OCI-M2 (cell line): ENCODE data around the gene COQ9.
"Not testable (repeated sequence)": the region's sequence is repeated elsewhere in the genome, so short reads cannot be mapped to it uniquely, and the experiment has no call there.

Experiments used
- DNase-seq: peaks from one replicate; lab custom pipeline; 2025; ENCODE audit not compliant: unreplicated experiment; lab: John Stamatoyannopoulos, UW

The COQ9 gene

DNA sequence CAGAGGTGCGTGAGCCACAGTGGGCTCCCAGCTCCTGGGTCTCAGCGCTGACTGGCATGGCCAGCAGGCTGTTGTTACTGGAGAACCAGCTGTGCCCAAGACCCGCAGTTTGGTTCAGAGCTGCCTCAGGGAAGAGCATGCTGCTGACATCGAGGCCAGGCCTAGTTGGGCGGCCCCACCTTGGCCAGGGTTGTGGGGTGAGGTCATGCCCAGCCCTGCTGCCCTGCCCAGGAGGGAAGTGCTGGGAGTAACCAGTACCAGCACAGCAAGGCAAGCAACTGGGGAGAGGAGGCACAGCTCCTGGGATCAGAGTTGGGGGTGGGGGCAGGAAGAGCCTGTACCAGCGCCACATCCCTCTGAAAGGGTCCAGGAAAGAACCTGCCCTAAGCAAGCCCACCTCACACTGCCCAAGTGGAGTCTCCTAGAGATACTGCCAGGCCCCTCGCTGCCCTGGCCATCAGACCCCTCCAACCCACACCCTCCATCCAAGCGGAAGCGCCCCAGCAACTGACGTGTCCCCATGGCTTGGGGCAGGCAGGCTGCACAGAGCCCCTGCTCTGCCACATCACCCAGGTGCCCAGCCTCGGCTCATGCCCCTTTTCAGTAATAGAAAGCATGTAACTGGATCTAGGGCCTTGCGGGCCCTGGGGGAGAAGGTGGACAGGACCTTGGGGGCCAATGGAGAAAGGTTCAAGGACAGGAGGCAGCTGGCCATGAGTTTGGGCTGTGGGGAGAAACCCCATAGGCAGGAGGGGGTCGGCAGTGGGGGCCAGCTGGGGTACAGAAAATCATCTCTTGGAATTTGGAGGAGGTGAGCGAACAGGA, 38.0 kb downstream of the COQ9 start:
- DNase-seq, result no peak

DNA sequence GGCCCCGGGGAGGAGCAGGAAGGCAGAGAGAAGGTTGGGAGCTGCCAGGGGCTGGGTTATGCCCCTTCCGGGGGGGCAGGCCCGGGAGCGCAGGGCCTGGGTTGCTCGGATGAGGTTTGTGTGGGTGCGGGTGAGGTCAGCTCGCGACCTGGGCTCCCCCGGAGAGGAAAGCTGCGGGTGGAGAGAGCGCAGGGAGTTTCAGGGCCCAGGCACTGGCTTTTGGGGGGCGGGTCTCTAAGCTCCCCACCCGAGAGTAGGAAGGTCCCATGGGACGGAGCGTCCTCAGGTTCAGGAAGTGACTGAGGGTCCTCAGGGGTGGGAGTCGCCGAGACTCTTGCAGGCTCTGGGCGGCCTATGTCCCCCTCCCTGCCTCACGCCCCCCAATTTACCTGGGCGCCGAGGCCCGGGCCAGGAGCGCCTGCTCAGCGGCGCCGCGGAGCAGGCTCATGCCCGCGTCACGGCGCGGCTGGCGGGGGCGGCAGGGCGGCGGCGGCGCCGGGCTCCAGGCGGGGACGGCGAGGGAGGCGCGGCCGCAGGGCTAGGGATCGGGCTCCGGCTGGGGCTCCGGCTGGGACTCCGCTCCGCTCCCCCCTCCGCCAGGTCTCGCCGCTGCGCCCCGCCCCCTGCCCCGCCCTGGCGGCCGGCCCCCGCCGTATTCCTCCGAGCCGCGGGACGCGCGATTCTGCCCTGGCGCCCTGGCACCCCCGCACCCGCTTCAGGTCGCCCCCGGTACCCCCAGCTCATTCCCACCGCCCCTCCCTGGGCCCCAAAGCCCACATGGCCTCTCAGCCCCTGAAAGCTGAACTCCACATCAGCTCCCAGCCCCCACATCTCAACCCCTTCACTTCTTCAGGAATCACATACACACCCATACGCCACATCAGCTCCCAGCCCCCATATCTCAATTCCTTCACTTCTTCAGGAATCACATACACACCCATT, 38.9 kb downstream of the COQ9 start, which contains the start of gene DOK4:
TSS of gene DOK4 (minus strand) at position 578 of the 942 bp plus-strand sequence. CDS start 6,986 bp downstream, outside the sequence.
- no peak for DNase-seq

DNA sequence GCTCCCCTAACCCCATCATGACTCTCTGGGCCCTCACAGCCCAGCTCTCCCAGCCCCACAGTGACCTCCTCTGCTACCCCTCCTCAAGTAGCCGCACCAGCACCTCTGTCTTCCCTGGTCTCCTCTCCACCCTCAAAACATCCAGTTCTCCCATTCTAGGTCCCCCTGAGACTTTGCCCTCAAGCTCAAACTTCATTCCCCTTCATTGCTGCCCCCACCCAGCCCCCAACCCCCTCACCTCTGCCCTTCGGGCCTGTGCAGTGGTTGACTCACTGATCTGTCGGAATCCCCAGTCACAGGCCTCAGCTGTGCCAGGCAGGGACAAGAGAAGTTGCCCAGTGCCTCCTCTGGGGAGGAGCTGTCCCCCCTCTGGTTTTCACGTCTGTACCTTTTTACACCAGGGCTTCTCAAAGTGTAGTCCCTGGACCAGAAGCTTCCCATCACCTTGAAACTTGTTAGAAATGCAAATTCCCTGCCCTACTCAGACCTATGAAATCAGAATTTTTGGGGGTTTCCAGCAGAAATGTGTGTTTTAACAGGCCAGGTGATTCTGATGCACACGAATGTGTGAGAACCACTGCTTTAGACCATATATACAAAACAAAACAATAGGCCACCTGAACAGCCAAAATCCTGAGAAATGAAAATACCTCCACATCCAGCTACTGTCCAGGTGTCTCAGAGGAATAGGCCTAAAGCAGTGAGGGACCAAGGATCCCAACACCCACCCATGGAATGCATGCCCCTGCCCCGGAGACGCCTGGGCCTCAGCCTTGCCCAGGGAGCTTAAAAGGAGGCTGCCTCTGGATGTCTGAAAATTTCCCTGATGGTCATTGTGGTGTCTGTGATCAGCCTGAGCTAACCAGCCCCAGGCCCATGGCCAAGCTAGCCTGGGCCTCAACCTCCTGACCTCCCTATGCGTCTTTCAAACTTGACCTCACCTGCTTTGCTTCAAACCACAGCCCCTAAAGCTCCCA, 39.9 kb downstream of the COQ9 start:
- no peak for DNase-seq

DNA sequence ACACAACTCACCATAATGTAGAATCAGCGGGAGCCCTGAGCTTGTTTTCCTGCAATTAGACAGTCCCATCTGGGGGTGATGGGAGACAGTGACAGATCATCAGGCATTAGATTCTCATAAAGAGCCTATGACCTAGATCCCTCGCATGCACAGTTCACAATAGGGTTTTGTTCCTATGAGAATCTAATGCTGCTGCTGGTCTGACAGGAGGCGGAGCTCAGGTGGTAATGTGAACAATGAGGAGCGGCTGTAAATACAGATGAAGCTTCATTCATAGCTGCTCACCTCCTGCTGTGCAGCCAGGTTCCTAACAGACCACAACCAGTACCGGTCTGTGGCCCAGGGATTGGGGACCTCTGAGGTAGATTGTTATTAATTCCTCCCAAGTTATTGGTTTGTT, 42.0 kb downstream of the COQ9 start:
- DNase-seq, result no peak

DNA sequence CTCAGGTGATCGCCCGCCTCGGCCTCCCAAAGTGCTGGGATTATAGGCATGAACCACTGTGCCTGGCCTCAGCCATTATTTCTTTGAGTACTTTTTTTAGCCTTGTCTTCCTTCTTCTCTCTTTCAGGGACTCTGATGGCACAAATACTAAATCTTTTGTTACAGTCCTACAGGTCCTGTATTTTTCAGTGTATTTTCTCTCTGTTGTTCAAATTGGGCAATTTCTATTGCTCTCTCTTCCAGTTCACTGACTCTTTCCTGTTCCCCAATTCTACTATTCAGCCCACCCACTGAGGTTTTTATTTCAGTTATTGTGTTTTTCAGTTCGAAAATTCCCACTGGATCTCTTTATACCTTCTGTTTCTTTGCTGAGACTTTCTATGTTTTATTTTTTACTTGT, 46.5 kb downstream of the COQ9 start:
- no peak for DNase-seq

DNA sequence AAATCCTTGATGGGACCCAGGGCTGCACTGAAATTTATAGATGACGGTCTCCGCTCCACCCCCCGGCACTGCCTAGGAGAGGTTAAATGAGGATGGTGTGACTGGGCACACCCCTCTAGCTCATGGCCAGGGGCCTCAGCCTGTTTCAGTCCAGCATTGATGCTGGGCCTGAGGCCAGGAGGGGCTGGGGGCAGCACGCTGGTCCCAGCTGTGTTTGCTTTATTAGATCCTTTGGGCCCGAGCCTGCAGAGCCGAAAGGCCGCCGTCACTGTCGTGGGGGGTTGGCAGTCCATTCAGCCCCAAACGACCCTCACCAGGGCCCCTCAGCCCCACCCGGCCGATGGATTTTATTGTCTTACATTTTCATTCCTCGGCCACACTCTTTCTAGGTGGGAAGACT, 49.8 kb downstream of the COQ9 start:
- DNase-seq, result no peak

DNA sequence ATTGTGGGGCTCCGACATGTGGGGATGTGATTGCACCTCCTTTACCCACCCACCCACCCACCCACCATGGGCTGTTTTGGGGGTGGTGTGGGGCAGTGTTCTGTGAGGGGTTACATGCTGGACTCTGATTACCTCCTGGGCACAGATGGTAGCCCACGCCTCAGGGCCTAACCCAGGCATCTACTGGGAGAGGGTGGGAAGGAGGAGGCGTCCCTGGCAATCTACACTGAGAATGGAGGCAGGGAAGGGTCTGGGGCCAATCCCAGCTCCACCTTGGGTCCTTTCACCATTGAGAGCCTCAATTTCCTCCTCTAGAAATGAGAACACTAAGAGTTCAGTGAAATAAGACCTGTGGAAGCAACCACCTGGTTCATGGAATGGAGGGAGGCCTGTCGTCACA, 50.8 kb downstream of the COQ9 start:
- no peak for DNase-seq

DNA sequence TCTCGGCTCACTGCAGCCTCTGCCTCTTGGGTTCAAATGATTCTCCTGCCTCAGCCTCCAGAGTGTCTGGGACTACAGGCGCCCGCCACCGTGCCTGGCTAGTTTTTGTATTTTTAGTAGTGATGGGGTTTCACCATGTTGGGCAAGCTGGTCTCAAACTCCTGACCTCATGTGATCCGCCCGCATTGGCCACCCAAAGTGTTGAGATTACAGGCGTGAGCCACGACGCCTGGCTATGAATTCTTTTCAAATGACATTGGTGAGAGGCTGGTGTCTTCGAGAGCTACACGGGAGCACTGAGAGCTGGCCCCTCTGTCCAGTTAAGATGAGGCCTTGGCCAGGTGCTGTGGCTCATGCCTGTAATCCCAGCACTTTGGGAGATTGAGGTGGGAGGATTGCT, 52.7 kb downstream of the COQ9 start:
- not testable (repeated sequence) for DNase-seq

DNA sequence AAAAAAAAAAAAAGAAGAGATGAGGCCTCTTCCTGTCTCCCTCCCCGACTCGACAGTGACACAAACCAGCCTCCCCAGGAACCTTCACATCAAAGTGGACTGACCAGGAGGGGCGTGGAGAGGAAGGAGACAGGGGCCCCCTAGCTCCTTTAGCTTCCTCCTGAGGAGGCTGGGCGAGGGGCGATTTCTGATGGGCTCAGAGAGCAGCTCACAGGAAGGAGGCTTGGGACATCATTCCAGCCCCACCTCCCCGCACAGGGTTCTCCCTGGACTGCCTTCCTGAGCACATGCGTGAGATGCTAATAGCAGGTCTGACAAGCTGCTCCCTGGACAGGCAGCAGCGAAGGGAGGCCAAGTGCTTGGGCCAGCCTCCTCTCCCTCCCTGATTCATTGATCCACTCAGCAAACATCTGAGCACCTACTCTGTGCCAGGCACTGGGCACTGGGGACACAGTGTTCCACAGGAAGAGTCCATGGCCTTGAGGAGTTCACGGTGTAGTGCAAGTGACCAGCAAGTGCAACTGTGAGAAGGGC, 53.4 kb downstream of the COQ9 start:
- DNase-seq, result no peak

DNA sequence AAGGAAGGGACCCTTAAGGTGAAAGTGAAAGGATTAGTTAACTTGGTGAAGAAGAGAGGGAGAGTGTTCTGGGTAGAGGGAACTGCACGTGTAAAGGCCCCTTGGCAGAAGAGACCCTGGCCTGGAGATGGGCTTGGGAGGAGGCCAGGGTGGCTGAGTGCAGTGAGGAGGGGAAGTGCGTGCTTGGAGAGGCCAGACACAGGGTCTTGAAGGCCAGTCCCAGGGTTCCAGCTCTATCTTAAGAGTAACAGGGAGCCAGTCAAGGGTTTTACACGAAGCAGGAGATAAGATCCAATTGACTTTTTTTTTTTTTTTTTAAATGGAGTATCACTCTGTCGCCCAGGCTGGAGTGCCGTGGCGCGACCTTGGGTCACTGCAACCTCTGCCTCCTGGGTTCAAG, 54.2 kb downstream of the COQ9 start:
- no peak for DNase-seq

DNA sequence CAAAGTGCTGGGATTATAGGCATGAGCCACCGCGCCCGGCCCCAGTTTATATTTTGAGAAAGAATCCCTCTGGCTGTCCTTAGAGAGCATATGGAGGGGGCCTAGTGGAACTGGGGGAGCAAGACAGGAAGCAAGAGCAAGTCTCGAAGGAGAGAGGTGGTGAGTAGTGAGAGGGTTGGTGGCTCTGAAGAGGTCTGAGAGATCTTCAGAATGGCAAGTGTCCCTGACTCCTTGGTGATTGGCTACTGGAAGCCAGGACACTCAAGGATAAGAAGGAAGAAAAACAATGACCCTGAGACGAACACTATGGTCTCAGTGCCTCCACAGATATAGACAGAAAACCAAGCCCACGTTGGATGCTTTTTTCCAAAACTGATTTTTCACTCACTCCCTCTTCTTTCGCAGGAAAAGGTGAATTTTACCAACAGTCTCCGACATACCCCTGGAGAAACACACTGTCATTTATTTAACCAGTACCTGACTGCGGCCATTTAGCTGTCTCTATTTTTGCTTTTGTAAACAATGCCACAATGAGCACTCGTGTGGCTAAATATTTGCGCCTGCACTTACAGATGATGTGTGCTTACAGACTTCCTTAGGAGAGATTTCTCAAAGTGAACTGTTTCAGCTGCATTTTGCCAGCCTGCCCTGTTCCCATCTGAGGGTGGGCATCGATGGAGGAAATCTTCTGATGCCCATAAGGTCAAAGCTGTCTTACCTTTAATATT, 54.9 kb downstream of the COQ9 start:
- no peak for DNase-seq

DNA sequence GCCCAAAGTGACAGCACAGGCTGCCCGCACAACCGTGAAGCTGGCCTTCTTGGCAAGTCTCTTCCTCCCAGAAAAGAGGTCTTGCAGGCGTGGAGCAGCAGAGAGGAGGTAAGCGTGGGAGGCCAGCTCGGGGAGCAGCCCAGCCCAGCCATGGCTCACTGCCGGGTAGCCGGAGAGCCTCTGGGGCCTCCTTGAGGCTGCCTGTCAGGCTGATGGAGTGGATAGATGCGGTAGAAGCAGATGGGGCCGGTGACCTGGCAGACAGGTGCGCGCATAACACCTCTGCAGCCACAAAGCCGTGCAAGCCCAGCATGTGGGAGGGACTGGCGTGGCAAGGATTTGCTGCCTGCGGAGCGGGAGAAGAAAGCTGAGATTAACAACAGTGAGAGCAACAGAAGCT, 56.1 kb downstream of the COQ9 start:
- no peak for DNase-seq

DNA sequence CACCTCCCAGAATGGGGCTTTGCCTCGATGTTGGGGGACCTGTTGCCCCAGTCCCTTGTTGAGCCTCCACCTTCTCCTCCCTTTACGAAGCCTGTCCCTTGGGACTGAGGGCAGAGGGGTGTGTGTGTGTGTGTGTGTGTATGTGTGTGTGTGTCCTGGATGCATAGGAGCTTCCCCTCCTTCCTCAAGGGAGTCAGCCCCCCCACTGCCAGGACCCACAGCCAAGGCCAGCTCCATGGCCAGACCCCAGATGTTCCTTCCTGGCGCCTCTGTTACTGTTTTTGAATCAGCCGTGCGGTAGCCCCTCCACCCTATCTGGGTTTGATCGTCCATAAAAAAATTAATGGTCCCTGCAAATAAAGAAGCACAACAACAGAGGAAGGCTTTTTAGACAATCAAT, 56.7 kb downstream of the COQ9 start:
- DNase-seq, result no peak

DNA sequence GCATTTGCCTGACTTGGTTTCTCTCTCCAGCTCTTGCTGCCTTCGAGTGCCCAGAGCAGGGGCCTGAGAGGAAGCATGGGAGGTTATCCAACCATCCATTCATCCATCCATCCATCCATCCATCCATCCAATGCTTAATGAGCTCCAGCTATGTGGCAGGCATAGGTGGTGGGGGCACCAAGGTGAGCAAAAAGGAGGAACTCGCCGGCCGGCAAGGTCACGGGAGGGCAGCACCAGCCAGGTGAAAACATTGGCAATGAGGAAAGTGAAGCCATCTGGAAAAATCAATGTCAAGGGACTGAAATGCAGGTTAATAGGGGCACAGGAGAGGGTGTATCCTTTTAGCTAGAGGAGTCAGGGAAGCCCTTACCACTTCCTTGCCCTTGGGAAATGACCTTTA, 57.2 kb downstream of the COQ9 start:
- DNase-seq, result no peak

DNA sequence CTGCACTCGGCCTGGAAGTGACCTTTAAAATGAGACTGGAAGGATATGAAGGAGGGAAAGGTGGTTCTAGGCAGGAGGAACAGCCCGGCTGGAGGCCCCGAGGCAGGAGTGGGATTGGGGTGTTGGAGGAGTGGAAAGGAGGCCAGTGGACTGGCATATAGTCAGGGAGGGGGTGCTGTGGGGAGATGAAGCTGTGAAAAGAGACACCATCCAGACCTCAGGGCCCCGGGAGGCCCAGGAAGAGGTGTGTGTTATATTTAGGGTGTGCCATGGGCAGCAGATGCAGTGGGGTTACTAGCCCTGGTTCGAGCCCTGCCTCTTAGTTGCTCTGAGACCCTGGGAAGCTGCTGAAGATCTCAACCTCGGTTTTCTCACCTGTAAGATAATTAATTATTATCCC, 57.9 kb downstream of the COQ9 start:
- DNase-seq, result no peak

DNA sequence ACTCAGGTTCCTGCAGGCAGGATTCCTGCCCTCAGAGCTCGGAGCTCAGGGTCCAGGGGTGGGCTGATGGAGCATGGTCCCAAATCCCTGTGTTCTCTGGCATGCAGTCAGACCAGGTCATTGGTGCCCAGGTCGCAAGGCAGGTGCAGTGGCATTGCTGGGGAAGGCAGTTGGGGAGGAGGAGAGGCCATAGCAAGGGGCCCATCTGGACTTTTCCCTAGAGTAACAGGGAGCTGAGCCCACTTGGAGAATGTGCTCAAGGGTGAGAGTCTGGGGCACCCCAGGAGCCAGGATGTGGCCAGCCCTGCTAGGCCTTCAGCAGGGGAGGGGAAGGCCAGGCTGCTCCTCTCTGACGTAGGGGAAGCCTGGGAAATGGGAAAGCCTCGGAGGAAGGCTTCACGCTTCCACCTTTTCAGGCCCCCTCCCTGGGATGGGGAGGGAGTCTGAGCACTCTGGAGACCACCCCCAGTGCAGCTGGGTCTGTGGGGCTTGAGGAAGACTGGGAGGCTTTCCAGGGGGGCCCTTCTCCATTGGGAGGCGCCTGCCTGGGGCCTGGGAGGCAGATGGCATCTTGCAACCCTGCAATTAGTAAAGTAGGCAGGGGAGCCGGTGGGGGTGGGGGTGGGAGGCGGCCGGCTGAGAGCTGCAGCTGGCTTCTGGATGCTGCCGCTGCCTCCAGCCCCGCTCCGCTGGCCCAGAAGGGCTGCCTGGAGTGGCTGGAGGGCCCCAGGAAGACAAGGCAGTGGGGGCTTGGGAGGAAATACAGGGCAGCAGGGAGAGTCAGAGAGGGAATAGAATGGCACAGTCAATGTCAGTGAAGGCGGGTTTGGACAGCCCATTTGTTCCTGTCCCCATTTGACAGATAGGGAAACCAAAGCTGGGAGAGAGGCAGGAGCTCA, 60.1 kb downstream of the COQ9 start:
- DNase-seq, result no peak

DNA sequence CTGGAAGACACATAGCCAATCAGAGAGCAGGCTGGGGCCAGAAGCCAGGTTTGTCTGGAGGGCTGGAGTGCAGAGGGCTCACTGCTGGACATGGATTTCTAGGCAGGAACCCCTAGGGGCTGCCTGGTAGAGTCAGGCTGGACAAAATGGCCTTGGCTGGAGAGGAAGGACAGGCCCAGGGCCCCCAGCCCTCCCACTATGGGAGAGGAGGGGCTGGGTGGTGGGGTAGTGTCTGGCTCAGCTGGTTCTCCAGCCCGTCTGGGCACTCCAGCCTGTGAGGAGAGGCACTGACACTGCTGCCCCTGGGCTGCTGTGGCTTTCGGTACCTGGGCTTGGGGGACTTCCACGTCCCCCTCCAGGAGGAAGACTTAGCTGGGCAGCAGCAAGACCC, 60.8 kb downstream of the COQ9 start:
- DNase-seq, result no peak

DNA sequence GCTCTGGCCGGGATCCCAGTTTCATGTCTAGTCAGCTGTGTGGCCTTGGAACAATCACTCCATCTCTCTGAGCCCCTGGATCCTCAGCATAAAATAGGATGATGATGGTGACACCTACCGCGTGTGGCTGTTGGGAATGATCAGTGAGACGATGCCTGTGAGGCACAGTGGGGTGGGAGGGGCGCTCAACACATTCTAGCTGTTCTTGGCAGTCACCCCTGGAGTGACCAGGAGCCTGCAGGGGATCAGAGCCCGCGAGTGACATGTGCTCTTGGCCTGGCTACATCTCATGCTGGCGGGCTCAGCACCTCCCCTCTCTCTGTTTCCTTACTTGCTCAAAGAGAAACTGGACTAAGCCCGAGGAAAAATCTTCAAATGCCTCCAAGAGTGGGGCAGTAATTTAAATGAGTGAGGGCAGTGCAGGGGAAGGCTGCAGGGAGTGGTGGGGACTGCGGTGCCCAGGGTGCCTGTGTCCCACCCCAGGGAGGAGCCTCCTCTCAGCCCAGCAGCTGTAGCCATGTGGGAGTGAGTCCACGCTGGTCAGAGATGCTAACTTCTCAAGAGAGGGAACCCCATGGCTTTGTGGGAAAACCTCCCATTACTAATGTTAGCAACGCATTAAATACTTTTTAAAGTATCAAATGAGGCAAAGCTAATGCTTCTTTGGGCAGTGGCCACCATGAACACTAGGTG, 62.1 kb downstream of the COQ9 start:
- DNase-seq, result no peak
